HG03575 (cell line): ENCODE measurements around the gene SPATA16.
"Not testable (repeated sequence)": the region's sequence is repeated elsewhere in the genome, so short reads cannot be mapped to it uniquely, and the experiment has no call there.

Source experiments
- ATAC-seq: cut with Tn5 transposase; IDR thresholded peaks from one replicate; pipeline ENCODE4 v1.9.1; 2021; ENCODE audit not compliant: unreplicated experiment, insufficient number of reproducible peaks, low FRiP score; ENCODE audit errors: extremely low read depth

SPATA16 gene

GRCh38 chr3:172913911-172914655, 227.0 kb downstream of the SPATA16 start:
- no peak for ATAC-seq

DNA sequence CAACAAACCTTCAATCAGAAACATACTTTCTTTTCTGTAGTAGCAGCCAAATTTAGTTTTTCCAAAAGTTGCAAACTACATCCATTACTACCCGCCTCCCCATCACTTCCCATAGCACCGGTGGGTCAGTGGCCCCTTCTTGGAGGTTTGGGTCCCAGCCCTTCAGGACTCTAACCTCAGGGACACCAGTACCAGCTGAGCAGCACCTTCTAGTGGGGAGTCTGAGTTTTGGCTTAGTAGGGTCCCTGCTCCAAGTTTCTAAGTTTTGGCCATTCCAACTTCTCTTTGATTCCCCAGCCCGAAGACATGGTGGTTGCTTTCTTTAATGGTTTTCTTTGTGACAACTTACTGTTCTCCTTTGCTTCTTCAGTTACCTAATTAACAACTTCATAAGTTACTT, 229.9 kb downstream of the SPATA16 start:
- no peak for ATAC-seq

DNA sequence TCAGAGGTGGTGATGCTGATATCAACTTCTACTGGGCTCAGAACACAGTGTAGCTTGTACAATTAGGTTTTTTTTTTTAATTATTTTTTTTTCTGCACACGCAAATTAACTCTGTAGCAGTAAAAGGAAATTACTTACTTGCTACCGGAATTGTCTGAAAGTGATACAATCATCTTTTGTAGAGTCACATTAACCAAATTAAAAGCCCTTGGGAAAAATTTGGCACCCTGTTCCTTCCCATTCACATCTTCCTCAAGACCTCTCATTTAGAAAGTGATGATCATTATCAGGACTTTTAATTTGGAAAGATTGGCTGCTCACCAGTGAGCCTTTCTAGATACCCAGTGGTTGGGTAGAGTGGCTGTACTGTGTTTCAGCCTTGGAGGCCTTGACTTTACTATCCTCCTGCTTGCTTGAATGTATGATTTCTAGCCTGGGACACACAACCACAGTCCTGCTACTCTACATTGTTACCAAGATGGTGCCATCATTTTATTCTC, 232.2 kb downstream of the SPATA16 start:
- ATAC-seq = no peak

DNA sequence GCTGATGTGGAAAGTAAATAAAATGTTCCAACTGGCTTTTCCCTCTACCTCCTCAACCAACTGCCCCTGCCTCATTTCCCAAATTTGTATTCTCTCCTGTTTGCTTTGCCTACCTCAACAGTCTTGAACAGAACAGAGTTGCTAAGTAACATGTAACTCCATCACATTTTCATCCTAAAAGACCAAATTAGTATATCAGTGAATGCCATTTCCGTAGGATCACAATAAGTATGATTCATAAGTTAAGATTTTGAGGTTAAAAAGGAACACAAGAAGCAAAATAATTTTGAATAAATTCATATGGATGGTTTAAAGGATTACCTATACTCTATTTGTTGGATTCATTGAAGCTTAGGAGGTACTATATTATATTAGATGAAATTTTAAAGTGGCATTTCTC, 235.6 kb downstream of the SPATA16 start:
- ATAC-seq = no peak

- ATAC-seq = no peak
Measured at GRCh38 chr3:172904711-172905373, 236.2 kb downstream of the SPATA16 start.

DNA sequence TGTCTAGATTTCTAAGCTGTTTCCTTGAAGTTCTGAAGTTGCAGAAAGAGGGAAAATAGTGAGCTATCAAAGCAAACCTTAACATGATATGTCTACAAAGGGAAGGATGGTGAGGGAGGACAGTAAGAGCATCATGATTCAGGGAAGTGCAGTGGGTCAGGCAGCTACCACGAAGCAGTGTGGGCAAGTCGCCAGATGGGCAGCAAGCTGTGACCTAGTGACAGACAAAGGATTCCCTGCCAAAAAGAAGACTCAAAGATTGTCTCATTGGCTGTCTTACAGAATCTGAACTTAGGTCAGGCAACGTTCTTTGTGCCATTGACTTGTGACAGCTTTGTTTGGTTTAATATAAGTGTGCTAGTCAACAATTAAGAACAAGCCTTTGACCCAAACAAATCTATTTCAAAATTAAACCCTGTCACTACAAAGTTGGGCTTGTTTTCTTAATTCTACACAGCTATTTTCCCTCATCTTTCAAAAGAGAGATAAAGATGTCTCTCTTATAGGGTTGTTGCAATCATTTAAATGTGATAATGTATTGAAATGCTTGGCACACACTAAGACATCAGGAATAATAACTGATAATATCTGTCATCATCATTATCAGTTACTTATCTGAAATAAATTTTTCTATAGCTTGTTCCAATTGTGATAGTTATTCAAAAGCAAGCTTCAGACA, 237.3 kb downstream of the SPATA16 start:
- ATAC-seq = no peak

- no peak for ATAC-seq
Measured at GRCh38 chr3:172892158-172892557, 248.9 kb downstream of the SPATA16 start.

DNA sequence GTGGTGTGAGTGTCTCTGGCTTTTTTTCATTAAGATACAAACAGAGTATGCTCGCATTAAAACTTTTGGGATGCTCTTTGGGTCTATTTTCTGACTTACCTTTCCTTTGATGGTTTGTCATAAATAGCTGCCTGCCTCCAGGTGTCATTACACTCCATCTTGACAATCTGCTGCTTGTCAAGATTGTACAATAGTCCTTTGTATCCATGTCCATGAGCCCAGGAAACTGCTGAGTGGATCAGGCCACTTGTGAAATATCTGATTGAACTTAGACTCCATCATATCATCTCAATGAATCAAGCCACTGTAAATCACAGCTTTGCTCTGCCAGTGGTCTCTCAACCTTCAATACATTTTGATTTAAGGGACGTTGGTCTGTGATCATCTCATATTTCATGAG, 255.3 kb downstream of the SPATA16 start:
- ATAC-seq = no peak

GRCh38 chr3:172882563-172882962, 258.5 kb downstream of the SPATA16 start:
- ATAC-seq = no peak

DNA sequence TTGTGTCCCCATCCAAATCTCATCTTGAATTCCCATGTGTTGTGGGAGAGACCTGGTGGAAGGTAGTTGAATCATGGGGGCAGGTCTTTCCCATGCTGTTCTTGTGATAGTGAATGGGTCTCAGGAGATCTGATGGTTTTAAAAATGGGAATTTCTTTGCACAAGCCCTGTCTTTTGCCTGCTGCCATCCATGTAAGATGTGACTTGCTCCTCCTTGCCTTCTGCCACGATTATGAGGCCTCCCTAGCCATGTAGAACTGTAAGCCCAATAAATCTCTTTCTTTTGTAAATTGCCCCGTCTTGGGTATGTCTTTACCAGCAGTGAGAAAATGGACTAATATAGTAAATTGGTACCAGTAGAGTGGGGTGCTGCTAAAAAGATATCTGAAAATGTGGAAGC, 261.7 kb downstream of the SPATA16 start:
- ATAC-seq = not testable (repeated sequence)

- no peak for ATAC-seq
Measured at GRCh38 chr3:172877011-172877410, 264.0 kb downstream of the SPATA16 start.

DNA sequence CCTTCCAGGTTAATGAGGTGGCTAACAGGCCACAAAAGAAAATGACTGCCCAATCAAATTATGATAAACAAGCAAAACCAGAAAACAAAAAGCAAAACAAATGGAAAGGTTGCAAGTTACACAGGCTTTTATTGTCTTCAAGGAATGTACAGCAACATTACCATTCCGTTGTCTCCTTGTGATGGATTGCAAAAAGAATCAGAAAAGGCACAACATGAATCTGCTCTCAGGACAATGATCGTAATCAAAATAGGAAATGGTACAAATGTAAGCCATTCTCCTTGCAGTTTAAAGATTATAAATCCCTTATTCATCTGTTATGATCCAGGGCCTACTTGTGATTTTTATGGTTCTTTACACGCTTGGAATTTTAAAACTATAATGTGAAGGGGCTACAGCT, 264.7 kb downstream of the SPATA16 start:
- ATAC-seq = no peak

DNA sequence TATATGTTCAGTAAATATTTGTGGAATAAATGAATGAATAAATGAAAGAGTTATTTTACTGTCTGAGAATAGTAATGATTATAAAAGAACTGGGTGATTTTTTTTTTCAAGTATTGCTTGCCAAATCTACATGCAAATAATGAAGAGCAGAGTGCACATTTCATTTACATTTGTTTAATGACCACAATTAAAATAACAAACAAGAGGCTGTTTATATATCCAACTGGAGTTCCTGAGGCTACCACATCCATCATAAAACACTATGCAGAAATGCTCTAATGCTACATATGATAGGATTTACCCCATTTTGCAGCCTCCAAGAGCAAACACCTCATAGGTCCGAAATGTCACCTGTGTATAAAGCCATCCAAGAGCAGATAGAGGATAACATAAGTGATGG, 266.0 kb downstream of the SPATA16 start:
- no peak for ATAC-seq

DNA sequence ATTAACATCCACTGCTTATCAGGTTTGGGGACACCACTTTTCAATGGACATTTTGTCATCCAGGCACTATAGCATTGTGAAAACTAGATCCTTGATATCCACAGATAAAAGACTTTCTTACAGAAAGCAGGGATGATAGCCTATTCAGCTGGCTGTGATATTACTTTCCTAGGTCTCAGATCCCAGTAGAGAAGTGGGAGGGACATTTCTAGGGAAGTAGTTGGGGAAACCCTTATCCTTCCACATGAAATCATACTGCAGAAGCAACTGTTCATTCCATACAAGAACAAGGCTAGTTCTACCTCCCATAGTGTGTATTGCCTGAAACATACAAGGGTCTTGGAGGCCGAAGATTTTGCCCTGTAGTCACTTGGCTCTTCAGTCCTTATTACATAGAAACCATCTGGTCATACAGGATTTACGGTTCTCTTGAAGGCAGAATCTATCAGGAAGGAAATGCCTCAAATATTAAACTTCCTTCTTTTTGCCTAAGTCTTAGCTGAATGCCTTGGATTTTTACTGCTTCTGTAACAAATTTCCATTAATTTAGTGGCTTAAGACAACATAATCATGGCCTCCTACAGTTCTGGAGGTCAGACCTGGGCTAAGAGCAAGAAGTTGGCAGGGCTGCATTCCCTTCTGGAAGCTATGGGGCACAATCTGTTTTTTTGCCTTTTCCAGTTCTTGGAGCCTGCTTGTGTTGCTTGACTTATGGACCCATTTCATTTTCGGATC, 271.1 kb downstream of the SPATA16 start:
- ATAC-seq = no peak

- ATAC-seq = no peak
Measured at GRCh38 chr3:172869368-172869771, 271.7 kb downstream of the SPATA16 start.

GRCh38 chr3:172868582-172869200, 272.3 kb downstream of the SPATA16 start:
- no peak for ATAC-seq

GRCh38 chr3:172866726-172867350, 274.2 kb downstream of the SPATA16 start:
- not testable (repeated sequence) for ATAC-seq

GRCh38 chr3:172859041-172859440, 282.0 kb downstream of the SPATA16 start:
- ATAC-seq = no peak
